ENCODE results near the gene TMCC1.
"Not testable (repeated sequence)": the region's sequence is repeated elsewhere in the genome, so short reads cannot be mapped to it uniquely, and the experiment has no call there.

The TMCC1 gene

GRCh38 chr3:129758785-129759320, 134.7 kb downstream of the TMCC1 start:
- Histone ChIP-seq H3F3A (ENCODE audit: low read depth) (no peaks in the 10 kb centered on the region), H2AFZ (ENCODE audit: low read length) (no peak overlapping the region), H3K9me2 (replicated peaks; ENCODE audit: low read depth, low read length) (no peaks in the 10 kb centered on the region), H3K4me3 (ENCODE audit: low read length, poor library complexity, severe bottlenecking) (no peak overlapping the region), H3K27me3 (ENCODE audit: insufficient read depth, low read length, poor library complexity, severe bottlenecking) (no peaks in the 10 kb centered on the region), H3K4me1 (ENCODE audit: insufficient read depth, low read length, poor library complexity, severe bottlenecking) (no peaks in the 10 kb centered on the region), H3K36me3 (ENCODE audit: insufficient read depth, low read length) (no peaks in the 10 kb centered on the region), H3K9ac (ENCODE audit: low read depth, low read length, poor library complexity, severe bottlenecking) (no peak overlapping the region), H3K4me2 (ENCODE audit: low read depth, low read length, poor library complexity, severe bottlenecking) (no peak overlapping the region), H3K79me2 (ENCODE audit: insufficient read depth, low read length) (no peaks in the 10 kb centered on the region), H3K9me3 (ENCODE audit: insufficient read depth, low read depth, low read length) (peaks cover 2% of the 10 kb centered on the region; the same call in 1 of the 2 replicates), H4K20me1 (ENCODE audit: insufficient read depth, low read length, poor library complexity, severe bottlenecking) (no peaks in the 10 kb centered on the region)
- TF ChIP-seq EZH2phosphoT487 (IDR thresholded peaks at IDR 0.05; ENCODE audit: borderline replicate concordance), result no peak

- Histone ChIP-seq H3K4me1 (ENCODE audit: insufficient read depth, low read length, poor library complexity, severe bottlenecking) (no peaks in the 10 kb centered on the region), H3K4me3 (ENCODE audit: low read length, poor library complexity, severe bottlenecking) (no peak overlapping the region), H2AFZ (ENCODE audit: low read length) (no peak overlapping the region), H3K9me3 (ENCODE audit: insufficient read depth, low read depth, low read length) (peaks cover 7% of the 10 kb centered on the region), H3K36me3 (ENCODE audit: insufficient read depth, low read length) (no peaks in the 10 kb centered on the region), H3K79me2 (ENCODE audit: insufficient read depth, low read length) (no peaks in the 10 kb centered on the region), H3F3A (ENCODE audit: low read depth) (no peaks in the 10 kb centered on the region), H3K27me3 (ENCODE audit: insufficient read depth, low read length, poor library complexity, severe bottlenecking) (no peaks in the 10 kb centered on the region), H4K20me1 (ENCODE audit: insufficient read depth, low read length, poor library complexity, severe bottlenecking) (no peaks in the 10 kb centered on the region), H3K4me2 (ENCODE audit: low read depth, low read length, poor library complexity, severe bottlenecking) (no peak overlapping the region), H3K9me2 (replicated peaks; ENCODE audit: low read depth, low read length) (no peaks in the 10 kb centered on the region), H3K9ac (ENCODE audit: low read depth, low read length, poor library complexity, severe bottlenecking) (no peak overlapping the region)
- TF ChIP-seq, protein P1, sequence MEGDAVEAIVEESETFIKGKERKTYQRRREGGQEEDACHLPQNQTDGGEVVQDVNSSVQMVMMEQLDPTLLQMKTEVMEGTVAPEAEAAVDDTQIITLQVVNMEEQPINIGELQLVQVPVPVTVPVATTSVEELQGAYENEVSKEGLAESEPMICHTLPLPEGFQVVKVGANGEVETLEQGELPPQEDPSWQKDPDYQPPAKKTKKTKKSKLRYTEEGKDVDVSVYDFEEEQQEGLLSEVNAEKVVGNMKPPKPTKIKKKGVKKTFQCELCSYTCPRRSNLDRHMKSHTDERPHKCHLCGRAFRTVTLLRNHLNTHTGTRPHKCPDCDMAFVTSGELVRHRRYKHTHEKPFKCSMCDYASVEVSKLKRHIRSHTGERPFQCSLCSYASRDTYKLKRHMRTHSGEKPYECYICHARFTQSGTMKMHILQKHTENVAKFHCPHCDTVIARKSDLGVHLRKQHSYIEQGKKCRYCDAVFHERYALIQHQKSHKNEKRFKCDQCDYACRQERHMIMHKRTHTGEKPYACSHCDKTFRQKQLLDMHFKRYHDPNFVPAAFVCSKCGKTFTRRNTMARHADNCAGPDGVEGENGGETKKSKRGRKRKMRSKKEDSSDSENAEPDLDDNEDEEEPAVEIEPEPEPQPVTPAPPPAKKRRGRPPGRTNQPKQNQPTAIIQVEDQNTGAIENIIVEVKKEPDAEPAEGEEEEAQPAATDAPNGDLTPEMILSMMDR (conservative IDR thresholded peaks at IDR 0.05; ENCODE audit: low read length), result no peak
- TF ChIP-seq EZH2phosphoT487 (IDR thresholded peaks at IDR 0.05; ENCODE audit: borderline replicate concordance), result no peak
Measured at GRCh38 chr3:129758306-129758705, 135.2 kb downstream of the TMCC1 start.

DNA sequence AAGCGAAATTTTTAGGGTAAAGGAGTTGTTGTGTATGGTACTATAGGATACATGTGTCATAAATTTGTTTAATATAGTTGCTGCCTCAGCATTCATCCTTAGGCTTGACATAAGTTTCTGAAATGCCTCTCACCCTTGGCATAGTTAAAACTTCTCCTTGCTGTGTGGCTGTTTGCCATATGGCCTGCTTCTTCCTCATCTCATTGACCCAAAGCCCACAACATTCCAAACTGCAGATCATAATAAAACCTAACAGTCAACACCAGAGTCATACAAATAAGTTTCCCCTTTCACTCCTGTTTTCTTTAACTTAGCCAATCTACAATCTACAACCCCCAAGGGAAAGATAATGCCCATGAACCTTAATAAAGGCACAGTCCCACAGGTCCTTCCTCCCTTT, 136.6 kb downstream of the TMCC1 start:
- H3K9me3 ChIP-seq (ENCODE audit: insufficient read depth, low read depth, low read length), result peaks cover 15% of the 10 kb centered on the region
- TF ChIP-seq, protein P1 (conservative IDR thresholded peaks at IDR 0.05; ENCODE audit: low read length), result no peak
- TF ChIP-seq EZH2phosphoT487 (IDR thresholded peaks at IDR 0.05; ENCODE audit: borderline replicate concordance), result no peak
- H3K4me2 ChIP-seq (ENCODE audit: low read depth, low read length, poor library complexity, severe bottlenecking), result no peak overlapping the region
- H3K36me3 ChIP-seq (ENCODE audit: insufficient read depth, low read length), result no peaks in the 10 kb centered on the region
- H3K9ac ChIP-seq (ENCODE audit: low read depth, low read length, poor library complexity, severe bottlenecking), result no peak overlapping the region
- no peaks in the 10 kb centered on the region for H3K4me1 ChIP-seq (ENCODE audit: insufficient read depth, low read length, poor library complexity, severe bottlenecking)
- no peaks in the 10 kb centered on the region for H3K27me3 ChIP-seq (ENCODE audit: insufficient read depth, low read length, poor library complexity, severe bottlenecking)
- no peaks in the 10 kb centered on the region for H4K20me1 ChIP-seq (ENCODE audit: insufficient read depth, low read length, poor library complexity, severe bottlenecking)
- H3K9me2 ChIP-seq (replicated peaks; ENCODE audit: low read depth, low read length), result no peaks in the 10 kb centered on the region
- no peak overlapping the region for H2AFZ ChIP-seq (ENCODE audit: low read length)
- no peaks in the 10 kb centered on the region for H3F3A ChIP-seq (ENCODE audit: low read depth)
- H3K4me3 ChIP-seq (ENCODE audit: low read length, poor library complexity, severe bottlenecking), result no peak overlapping the region
- H3K79me2 ChIP-seq (ENCODE audit: insufficient read depth, low read length), result no peaks in the 10 kb centered on the region

GRCh38 chr3:129751105-129751504, 142.4 kb downstream of the TMCC1 start:
- not testable (repeated sequence) for H3F3A ChIP-seq (ENCODE audit: low read depth); H3K9me2 ChIP-seq (replicated peaks; ENCODE audit: low read depth, low read length); H2AFZ ChIP-seq (ENCODE audit: low read length); H3K4me2 ChIP-seq (ENCODE audit: low read depth, low read length, poor library complexity, severe bottlenecking); H3K9ac ChIP-seq (ENCODE audit: low read depth, low read length, poor library complexity, severe bottlenecking); H3K79me2 ChIP-seq (ENCODE audit: insufficient read depth, low read length); H4K20me1 ChIP-seq (ENCODE audit: insufficient read depth, low read length, poor library complexity, severe bottlenecking); H3K27me3 ChIP-seq (ENCODE audit: insufficient read depth, low read length, poor library complexity, severe bottlenecking); H3K36me3 ChIP-seq (ENCODE audit: insufficient read depth, low read length); H3K4me3 ChIP-seq (ENCODE audit: low read length, poor library complexity, severe bottlenecking)
- Histone ChIP-seq H3K4me1 (ENCODE audit: insufficient read depth, low read length, poor library complexity, severe bottlenecking) (peaks cover 14% of the 10 kb centered on the region), H3K9me3 (ENCODE audit: insufficient read depth, low read depth, low read length) (peaks cover 15% of the 10 kb centered on the region)
